Vagina (tissue), 2 donors: ENCODE data around the gene ACOX1. TPM values are rescaled to one million over a fixed set of nuclear protein-coding genes. Genes with fewer than 3 reads are reported as not detected.
A peak's percentile ranks its signal among the peaks of the same experiment; 100 is the strongest.

Experiments used
- DNase-seq, 2 donors: peaks; one replicate each; pipeline ENCODE4 v3.0.0-alpha.2; 2017; ENCODE audit errors: extremely low spot score in 2 of 2
- H3K27ac ChIP-seq: fragments of 200-600 bp; sonication (generic); one replicate; pipeline ENCODE4 v1.5.1; 2019
- H3K27me3 ChIP-seq: fragments of 200-600 bp; sonication (generic); one replicate; pipeline ENCODE4 v1.5.1; 2019
- H3K36me3 ChIP-seq, 2 donors: fragments of 200-600 bp; sonication (generic); one replicate each; pipeline ENCODE4 v1.5.1; 2017 to 2019
- H3K4me1 ChIP-seq: fragments of 200-600 bp; sonication (generic); one replicate; pipeline ENCODE4 v1.5.1; 2019
- H3K4me3 ChIP-seq, 2 donors: fragments of 200-600 bp; sonication (generic); 1 replicate in 1 of 2; 2 replicates in 1 of 2; pipeline ENCODE4 v1.5.1; 2016 to 2019
- H3K9me3 ChIP-seq: fragments of 200-600 bp; sonication (generic); one replicate; pipeline ENCODE4 v1.5.1; 2019
- POLR2A ChIP-seq, 2 donors: fragments of 450-650 bp; IDR thresholded peaks; one replicate each; pipeline ENCODE4 v1.6.1; 2017; ENCODE audit warnings: antibody characterized with exemption in 2 of 2, mild to moderate bottlenecking in 2 of 2, moderate library complexity in 2 of 2
- POLR2AphosphoS5 ChIP-seq, 2 donors: sonication (generic); formaldehyde crosslinking; IDR thresholded peaks; one replicate each; pipeline ENCODE4 v1.9.0; 2017; ENCODE audit warnings: antibody characterized with exemption in 2 of 2, mild to moderate bottlenecking in 2 of 2, low read depth in 1 of 2; ENCODE audit not compliant: insufficient read depth in 1 of 2
- intact Hi-C: fragments of 100-400 bp; cut with DNase I; formaldehyde crosslinking; loops from one replicate; pipeline ENCODE4 v1.15.1; 2023
- total RNA-seq: library from RNA; depleted of rRNA; stranded (reverse); fragments of >200 nt; gene quantifications from one replicate; pipeline ENCODE4 v1.2.3, GENCODE V29; 2016
- TF ChIP-seq, protein P1 (sequence below), 3 experiments: fragments of 450-650 bp in 2 of 3; fragments of 200-600 bp in 1 of 3; sonication (generic) in 1 of 3; IDR thresholded peaks; one replicate each; pipeline ENCODE4 v1.5.1; 2017 to 2019; ENCODE audit warnings: antibody characterized with exemption in 3 of 3, mild to moderate bottlenecking in 2 of 3, moderate library complexity in 2 of 3

ACOX1 gene
- total RNA-seq, 1 donor from 2014 or later: 50.6 TPM

DNA sequence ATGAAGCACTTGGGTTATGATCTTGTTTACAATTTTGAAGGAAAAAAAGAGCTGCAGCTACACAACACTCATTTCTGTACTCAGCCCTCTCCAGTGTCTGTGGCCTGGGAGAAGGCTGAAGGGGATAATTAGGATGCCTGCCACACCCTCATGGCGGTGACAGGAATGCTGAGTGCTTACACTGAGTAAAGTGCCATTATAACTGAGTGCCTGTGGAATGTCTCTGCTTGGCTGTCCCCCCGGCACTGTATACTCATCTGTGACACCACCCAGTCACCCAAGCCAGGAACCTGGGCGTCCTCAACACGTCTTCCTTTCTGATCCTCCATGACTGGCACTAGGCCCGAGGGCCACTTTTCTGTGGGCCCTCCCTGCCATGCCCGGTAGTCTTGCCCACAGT lies 70.8 kb downstream of the ACOX1 start:
- no peak for DNase-seq
- intact Hi-C loops: no loop called here
- H3K27ac ChIP-seq: no peak overlapping the region
- H3K27me3 ChIP-seq: no peaks in the 10 kb centered on the region
- H3K9me3 ChIP-seq: no peaks in the 10 kb centered on the region
- peaks cover 45% of the 10 kb centered on the region for H3K4me1 ChIP-seq
- H3K4me3 ChIP-seq: no peak overlapping the region
- no peaks in the 10 kb centered on the region for H3K36me3 ChIP-seq
- TF ChIP-seq POLR2A (IDR thresholded peaks at IDR 0.05): no peak
- TF ChIP-seq, protein P1, sequence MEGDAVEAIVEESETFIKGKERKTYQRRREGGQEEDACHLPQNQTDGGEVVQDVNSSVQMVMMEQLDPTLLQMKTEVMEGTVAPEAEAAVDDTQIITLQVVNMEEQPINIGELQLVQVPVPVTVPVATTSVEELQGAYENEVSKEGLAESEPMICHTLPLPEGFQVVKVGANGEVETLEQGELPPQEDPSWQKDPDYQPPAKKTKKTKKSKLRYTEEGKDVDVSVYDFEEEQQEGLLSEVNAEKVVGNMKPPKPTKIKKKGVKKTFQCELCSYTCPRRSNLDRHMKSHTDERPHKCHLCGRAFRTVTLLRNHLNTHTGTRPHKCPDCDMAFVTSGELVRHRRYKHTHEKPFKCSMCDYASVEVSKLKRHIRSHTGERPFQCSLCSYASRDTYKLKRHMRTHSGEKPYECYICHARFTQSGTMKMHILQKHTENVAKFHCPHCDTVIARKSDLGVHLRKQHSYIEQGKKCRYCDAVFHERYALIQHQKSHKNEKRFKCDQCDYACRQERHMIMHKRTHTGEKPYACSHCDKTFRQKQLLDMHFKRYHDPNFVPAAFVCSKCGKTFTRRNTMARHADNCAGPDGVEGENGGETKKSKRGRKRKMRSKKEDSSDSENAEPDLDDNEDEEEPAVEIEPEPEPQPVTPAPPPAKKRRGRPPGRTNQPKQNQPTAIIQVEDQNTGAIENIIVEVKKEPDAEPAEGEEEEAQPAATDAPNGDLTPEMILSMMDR (IDR thresholded peaks at IDR 0.05): no peak
- no peak for TF ChIP-seq POLR2AphosphoS5 (IDR thresholded peaks at IDR 0.05; ENCODE audit: insufficient read depth in 1 of 2, low read depth in 1 of 2)

GRCh38 chr17:75906143-75906884 lies 72.7 kb downstream of the ACOX1 start:
- DNase-seq: no peak
- H3K4me1 ChIP-seq: peaks cover 45% of the 10 kb centered on the region

DNA sequence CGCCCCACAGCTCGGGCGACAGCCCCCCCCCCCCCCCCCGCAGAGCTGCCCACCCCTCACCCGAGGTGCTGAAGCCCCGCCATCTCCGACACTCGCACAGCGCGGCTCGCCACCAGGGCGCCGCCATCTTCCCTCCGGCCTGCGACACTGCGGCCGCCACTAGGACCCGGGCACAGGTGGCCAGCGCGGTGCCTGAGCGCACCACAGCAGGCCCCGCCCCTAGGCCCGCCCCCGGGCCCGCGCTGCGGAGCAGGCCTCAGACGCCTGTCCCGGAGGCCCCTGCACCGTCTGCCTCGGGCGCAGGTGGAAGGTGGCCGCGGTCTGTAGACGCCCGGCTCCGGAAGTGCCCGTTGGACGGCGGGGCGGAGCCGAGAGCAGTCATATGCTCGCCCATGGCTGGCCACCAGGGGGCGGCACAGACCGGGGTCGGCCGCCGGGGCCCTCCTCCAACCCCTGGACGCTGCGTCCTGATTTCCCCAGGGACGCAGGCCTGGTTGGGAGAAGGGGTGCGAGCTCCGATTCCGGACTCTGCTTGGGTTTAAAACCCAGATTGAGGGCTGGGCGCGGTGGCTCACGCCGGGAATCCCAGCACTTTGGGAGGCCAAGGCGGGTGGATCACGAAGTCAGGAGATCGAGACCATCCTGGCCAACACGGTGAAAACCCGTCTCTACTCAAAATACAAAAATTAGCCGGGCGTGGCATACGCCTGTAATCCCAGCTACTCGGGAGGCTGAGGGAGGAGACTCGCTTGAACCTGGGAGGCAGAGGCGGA lies 74.0 kb downstream of the ACOX1 start, which contains the start of gene MRPL38:
Gene MRPL38, minus strand, starts transcription at position 136 of the 773 bp plus-strand sequence. Its CDS starts 9 bp downstream, at position 127.
- peaks cover 0 to 22% of the 10 kb centered on the region in 2 donors for H3K36me3 ChIP-seq
- DNase-seq: no peak
- intact Hi-C loops: no loop called here
- peak within 1 kb of the TSS; percentile 98 for H3K27ac ChIP-seq
- no peaks in the 10 kb centered on the region for H3K27me3 ChIP-seq
- peak in 1 of 2 donors; percentile 54 for TF ChIP-seq POLR2A (IDR thresholded peaks at IDR 0.05)
- TF ChIP-seq POLR2AphosphoS5 (IDR thresholded peaks at IDR 0.05; ENCODE audit: insufficient read depth in 1 of 2, low read depth in 1 of 2): peak; percentile 67 to 84
- TF ChIP-seq, protein P1 (IDR thresholded peaks at IDR 0.05): peak; percentile 99 to 100 (median 100)
- H3K9me3 ChIP-seq: no peaks in the 10 kb centered on the region
- peak within 1 kb of the TSS; percentile 68 to 93 for H3K4me3 ChIP-seq
- H3K4me1 ChIP-seq: peaks cover 36% of the 10 kb centered on the region

More at GRCh38 chr17:75906143-75906884, 72.7 kb downstream of the ACOX1 start:
- H3K36me3 ChIP-seq: peaks cover 0 to 9% of the 10 kb centered on the region in 2 donors
- H3K27me3 ChIP-seq: no peaks in the 10 kb centered on the region
- no peaks in the 10 kb centered on the region for H3K9me3 ChIP-seq
- H3K27ac ChIP-seq: peak overlapping the region; percentile 40
- intact Hi-C loops: no loop called here
- H3K4me3 ChIP-seq: no peak overlapping the region
- TF ChIP-seq POLR2AphosphoS5 (IDR thresholded peaks at IDR 0.05; ENCODE audit: insufficient read depth in 1 of 2, low read depth in 1 of 2) (no peak), POLR2A (IDR thresholded peaks at IDR 0.05) (no peak)
- TF ChIP-seq, protein P1 (IDR thresholded peaks at IDR 0.05): no peak

GRCh38 chr17:75902406-75902805 lies 76.6 kb downstream of the ACOX1 start:
- intact Hi-C loops: no loop called here
- Histone ChIP-seq H3K27me3 (no peaks in the 10 kb centered on the region), H3K27ac (no peak overlapping the region), H3K36me3 (peaks cover 0 to 35% of the 10 kb centered on the region in 2 donors), H3K9me3 (no peaks in the 10 kb centered on the region), H3K4me1 (peaks cover 32% of the 10 kb centered on the region), H3K4me3 (no peak overlapping the region)
- TF ChIP-seq, protein P1 (IDR thresholded peaks at IDR 0.05): no peak
- no peak for TF ChIP-seq POLR2AphosphoS5 (IDR thresholded peaks at IDR 0.05; ENCODE audit: insufficient read depth in 1 of 2, low read depth in 1 of 2)
- TF ChIP-seq POLR2A (IDR thresholded peaks at IDR 0.05): no peak
- no peak for DNase-seq
